Measurements from ENCODE around the gene CRHR2.

DNA sequence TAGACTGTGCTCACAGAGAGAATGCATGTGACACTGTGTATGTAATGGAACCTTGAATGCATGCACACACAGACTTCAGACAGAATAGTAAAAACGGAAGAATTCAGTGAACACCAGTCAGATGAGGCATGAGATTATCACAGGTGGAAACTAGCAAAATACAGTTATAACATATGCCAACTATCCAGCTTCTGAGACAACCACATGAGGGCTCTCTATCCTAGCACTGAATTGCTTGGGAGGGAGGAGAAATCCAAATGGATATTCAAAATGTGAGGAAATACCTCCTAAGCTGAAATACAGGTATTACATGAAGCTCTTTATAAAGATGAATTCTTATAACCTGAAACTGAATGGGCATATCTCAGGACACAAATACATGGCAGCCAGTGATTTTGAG, 57.0 kb downstream of the CRHR2 start:
- TF ChIP-seq, protein P1, sequence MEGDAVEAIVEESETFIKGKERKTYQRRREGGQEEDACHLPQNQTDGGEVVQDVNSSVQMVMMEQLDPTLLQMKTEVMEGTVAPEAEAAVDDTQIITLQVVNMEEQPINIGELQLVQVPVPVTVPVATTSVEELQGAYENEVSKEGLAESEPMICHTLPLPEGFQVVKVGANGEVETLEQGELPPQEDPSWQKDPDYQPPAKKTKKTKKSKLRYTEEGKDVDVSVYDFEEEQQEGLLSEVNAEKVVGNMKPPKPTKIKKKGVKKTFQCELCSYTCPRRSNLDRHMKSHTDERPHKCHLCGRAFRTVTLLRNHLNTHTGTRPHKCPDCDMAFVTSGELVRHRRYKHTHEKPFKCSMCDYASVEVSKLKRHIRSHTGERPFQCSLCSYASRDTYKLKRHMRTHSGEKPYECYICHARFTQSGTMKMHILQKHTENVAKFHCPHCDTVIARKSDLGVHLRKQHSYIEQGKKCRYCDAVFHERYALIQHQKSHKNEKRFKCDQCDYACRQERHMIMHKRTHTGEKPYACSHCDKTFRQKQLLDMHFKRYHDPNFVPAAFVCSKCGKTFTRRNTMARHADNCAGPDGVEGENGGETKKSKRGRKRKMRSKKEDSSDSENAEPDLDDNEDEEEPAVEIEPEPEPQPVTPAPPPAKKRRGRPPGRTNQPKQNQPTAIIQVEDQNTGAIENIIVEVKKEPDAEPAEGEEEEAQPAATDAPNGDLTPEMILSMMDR (IDR thresholded peaks at IDR 0.05), result no peak
- no peak for TF ChIP-seq POLR2AphosphoS5 (IDR thresholded peaks at IDR 0.05)
- no peak for TF ChIP-seq POLR2A (IDR thresholded peaks at IDR 0.05)
